Ovary (tissue), 3 donors: ENCODE measurements around the gene ANO7.

ENCODE experiments used
- CTCF ChIP-seq, 3 donors: fragments of 450-650 bp in 2 of 3; fragments of 200-600 bp in 1 of 3; IDR thresholded peaks; one replicate each; pipeline versions ENCODE4 v1.5.1 to v1.8.0; 2016 to 2022; ENCODE audit warnings: antibody characterized with exemption in 3 of 3, mild to moderate bottlenecking in 1 of 3
- EP300 ChIP-seq: sonication (generic); formaldehyde crosslinking; IDR thresholded peaks from one replicate; pipeline ENCODE4 v1.6.1; 2017; ENCODE audit warnings: antibody characterized with exemption
- POLR2A ChIP-seq: fragments of 450-650 bp; IDR thresholded peaks from one replicate; pipeline ENCODE4 v1.6.1; 2017; ENCODE audit warnings: antibody characterized with exemption, mild to moderate bottlenecking, moderate library complexity
- donor health status: DM: no; HTN: no; CAD: no.

- TF ChIP-seq CTCF (IDR thresholded peaks at IDR 0.05) (no peak), POLR2A (no peak), EP300 (no peak)
Observed at GRCh38 chr2:241151934-241152660, 36.4 kb upstream of the ANO7 start.
